Trophoblast cell (in vitro differentiated cells and primary cell): ENCODE measurements around the gene KLC1.

Source experiments
- DNase-seq, 2 donors: peaks; one replicate each; pipeline ENCODE4 v3.0.0-alpha.2; 2016
- H2AFZ ChIP-seq: 2 replicates; pipeline ENCODE4 v1.6.1; 2013; ENCODE audit warnings: low read length, moderate library complexity, mild to moderate bottlenecking; ENCODE audit not compliant: insufficient read depth, poor library complexity
- H2AK5ac ChIP-seq: 2 replicates; pipeline ENCODE4 v1.6.1; 2013; ENCODE audit warnings: mild to moderate bottlenecking, low read length
- H2BK120ac ChIP-seq: 2 replicates; pipeline ENCODE4 v1.6.1; 2013; ENCODE audit warnings: low read length, mild to moderate bottlenecking, moderate library complexity; ENCODE audit not compliant: insufficient read depth, poor library complexity
- H2BK12ac ChIP-seq: 2 replicates; pipeline ENCODE4 v1.6.1; 2013; ENCODE audit warnings: mild to moderate bottlenecking, low read length, moderate library complexity
- H2BK5ac ChIP-seq: 2 replicates; pipeline ENCODE4 v1.6.1; 2013; ENCODE audit warnings: low read length, low read depth, moderate library complexity, mild to moderate bottlenecking; ENCODE audit not compliant: poor library complexity
- H3K14ac ChIP-seq: 2 replicates; pipeline ENCODE4 v1.6.1; 2013; ENCODE audit warnings: mild to moderate bottlenecking, low read length
- H3K18ac ChIP-seq: 2 replicates; pipeline ENCODE4 v1.6.1; 2013; ENCODE audit warnings: mild to moderate bottlenecking, low read length
- H3K23ac ChIP-seq: 2 replicates; pipeline ENCODE4 v1.6.1; 2013; ENCODE audit warnings: low read length
- H3K27ac ChIP-seq: 2 replicates; pipeline ENCODE4 v1.5.1; 2013; ENCODE audit warnings: low read depth, mild to moderate bottlenecking, inconsistent platforms, low read length, moderate library complexity
- H3K27me3 ChIP-seq: 2 replicates; pipeline ENCODE4 v1.6.1; 2013; ENCODE audit warnings: inconsistent platforms, mild to moderate bottlenecking, low read length, moderate library complexity; ENCODE audit not compliant: insufficient read depth
- H3K36me3 ChIP-seq, 2 experiments: 1 replicate in 1 of 2; 2 replicates in 1 of 2; pipeline ENCODE4 v1.6.1; 2013; ENCODE audit warnings: low read length in 2 of 2, mild to moderate bottlenecking in 2 of 2, moderate library complexity in 1 of 2; ENCODE audit not compliant: insufficient read depth in 2 of 2, control insufficient read depth in 1 of 2
- H3K4ac ChIP-seq: 2 replicates; pipeline ENCODE4 v1.6.1; 2013; ENCODE audit warnings: low read depth, mild to moderate bottlenecking, low read length, moderate library complexity
- H3K4me1 ChIP-seq, 2 experiments: 1 replicate in 1 of 2; 2 replicates in 1 of 2; pipeline ENCODE4 v1.6.1; 2013; ENCODE audit warnings: low read length in 2 of 2, mild to moderate bottlenecking in 2 of 2, moderate library complexity in 1 of 2; ENCODE audit not compliant: insufficient read depth in 2 of 2, control insufficient read depth in 1 of 2
- H3K4me2 ChIP-seq: 2 replicates; pipeline ENCODE4 v1.6.1; 2013; ENCODE audit warnings: inconsistent platforms, mild to moderate bottlenecking, low read length, moderate library complexity
- H3K4me3 ChIP-seq: 2 replicates; pipeline ENCODE4 v1.5.1; 2013; ENCODE audit warnings: mild to moderate bottlenecking, low read depth, low read length, inconsistent platforms
- H3K79me1 ChIP-seq: one replicate; pipeline ENCODE4 v1.6.1; 2013; ENCODE audit warnings: low read length
- H3K79me2 ChIP-seq: 2 replicates; pipeline ENCODE4 v1.6.1; 2013; ENCODE audit warnings: low read length, mild to moderate bottlenecking; ENCODE audit not compliant: control insufficient read depth, insufficient read depth, poor library complexity
- H3K9ac ChIP-seq: 2 replicates; pipeline ENCODE4 v1.6.1; 2013; ENCODE audit warnings: mild to moderate bottlenecking, low read length
- H3K9me3 ChIP-seq: 2 replicates; pipeline ENCODE4 v1.6.1; 2013; ENCODE audit warnings: low read depth, mild to moderate bottlenecking, control low read depth, inconsistent platforms, low read length; ENCODE audit not compliant: insufficient read depth
- H4K12ac ChIP-seq: 2 replicates; pipeline ENCODE4 v1.6.1; 2013; ENCODE audit warnings: low read depth, mild to moderate bottlenecking, low read length, moderate library complexity
- H4K8ac ChIP-seq: 2 replicates; pipeline ENCODE4 v1.6.1; 2013; ENCODE audit warnings: low read depth, mild to moderate bottlenecking, low read length, moderate library complexity
- H4K91ac ChIP-seq: one replicate; pipeline ENCODE4 v1.6.1; 2013; ENCODE audit warnings: low read depth, mild to moderate bottlenecking, low read length, moderate library complexity
- WGBS: extraction: QIAGEN DNeasy Blood & Tissue Kit; methylation state at CpG from one replicate; pipeline ENCODE4 v1.1.7; 2013; ENCODE audit warnings: missing lambda C conversion rate; ENCODE audit not compliant: insufficient read length, insufficient coverage; ENCODE audit errors: extremely low coverage; 5-methylcytosine and 5-hydroxymethylcytosine counted together

KLC1 gene

GRCh38 chr14:103698380-103699260 lies 69.6 kb downstream of the KLC1 start:
- peaks cover 0 to 2% of the 10 kb centered on the region in 2 experiments for H3K4me1 ChIP-seq
- no peak overlapping the region for H3K4me2 ChIP-seq
- H2AFZ ChIP-seq: no peak overlapping the region
- peaks cover 2% of the 10 kb centered on the region for H3K9me3 ChIP-seq
- H4K12ac ChIP-seq: no peak overlapping the region
- H3K9ac ChIP-seq: no peak overlapping the region
- no peak overlapping the region for H3K27ac ChIP-seq
- WGBS: no CpG with 5 or more reads among the region's 33 CpGs
- H3K79me1 ChIP-seq: no peaks in the 10 kb centered on the region
- no peak overlapping the region for H3K23ac ChIP-seq
- H3K79me2 ChIP-seq: no peaks in the 10 kb centered on the region
- no peak overlapping the region for H2BK12ac ChIP-seq
- no peak overlapping the region for H4K8ac ChIP-seq
- no peak overlapping the region for H2BK5ac ChIP-seq
- H4K91ac ChIP-seq: no peak overlapping the region
- no peak overlapping the region for H3K18ac ChIP-seq
- H3K4me3 ChIP-seq: no peak overlapping the region
- H3K27me3 ChIP-seq: no peaks in the 10 kb centered on the region
- no peak overlapping the region for H3K4ac ChIP-seq
- no peak overlapping the region for H2AK5ac ChIP-seq
- no peak overlapping the region for H3K14ac ChIP-seq
- DNase-seq: no peak
- H2BK120ac ChIP-seq: no peak overlapping the region
- peaks cover 79 to 81% of the 10 kb centered on the region in 2 experiments for H3K36me3 ChIP-seq

GRCh38 chr14:103699261-103699661 lies 70.2 kb downstream of the KLC1 start:
- Histone ChIP-seq H3K79me1 (no peaks in the 10 kb centered on the region), H2BK12ac (no peak overlapping the region)
- WGBS: no CpG with 5 or more reads among the region's 17 CpGs

GRCh38 chr14:103699901-103700752 lies 71.1 kb downstream of the KLC1 start:
- Histone ChIP-seq H3K9ac (no peak overlapping the region), H3K9me3 (peaks cover 2% of the 10 kb centered on the region), H3K79me1 (no peaks in the 10 kb centered on the region), H2AFZ (no peak overlapping the region), H3K4ac (no peak overlapping the region), H3K18ac (peak overlapping the region; percentile 16), H3K14ac (no peak overlapping the region), H3K79me2 (no peaks in the 10 kb centered on the region), H3K4me1 (peaks cover 0 to 2% of the 10 kb centered on the region in 2 experiments), H3K4me2 (no peak overlapping the region), H3K27me3 (no peaks in the 10 kb centered on the region), H4K12ac (no peak overlapping the region), H4K8ac (no peak overlapping the region), H3K27ac (no peak overlapping the region), H3K4me3 (peak overlapping the region; percentile 13), H2AK5ac (no peak overlapping the region), H2BK5ac (no peak overlapping the region), H2BK120ac (no peak overlapping the region), H3K36me3 (peaks cover 76 to 78% of the 10 kb centered on the region in 2 experiments), H4K91ac (no peak overlapping the region), H2BK12ac (no peak overlapping the region), H3K23ac (no peak overlapping the region)
- no CpG with 5 or more reads among the region's 25 CpGs for WGBS
- no peak for DNase-seq

More at GRCh38 chr14:103699261-103699661, 70.2 kb downstream of the KLC1 start:
- H4K8ac ChIP-seq: no peak overlapping the region
- H3K4me2 ChIP-seq: no peak overlapping the region
- H2AK5ac ChIP-seq: no peak overlapping the region
- H3K4me3 ChIP-seq: no peak overlapping the region
- H3K4ac ChIP-seq: no peak overlapping the region
- peaks cover 77 to 80% of the 10 kb centered on the region in 2 experiments for H3K36me3 ChIP-seq
- H3K18ac ChIP-seq: no peak overlapping the region
- H3K14ac ChIP-seq: no peak overlapping the region
- peaks cover 2% of the 10 kb centered on the region for H3K9me3 ChIP-seq
- no peak overlapping the region for H3K27ac ChIP-seq
- H3K23ac ChIP-seq: no peak overlapping the region
- H3K27me3 ChIP-seq: no peaks in the 10 kb centered on the region
- no peaks in the 10 kb centered on the region for H3K79me2 ChIP-seq
- H3K4me1 ChIP-seq: peaks cover 0 to 2% of the 10 kb centered on the region in 2 experiments
- no peak overlapping the region for H4K12ac ChIP-seq
- no peak overlapping the region for H2AFZ ChIP-seq
- H2BK120ac ChIP-seq: no peak overlapping the region
- H3K9ac ChIP-seq: no peak overlapping the region
- no peak for DNase-seq
- no peak overlapping the region for H2BK5ac ChIP-seq
- H4K91ac ChIP-seq: no peak overlapping the region

GRCh38 chr14:103700753-103701490 lies 71.9 kb downstream of the KLC1 start:
- no peak overlapping the region for H2AK5ac ChIP-seq
- no peak overlapping the region for H4K8ac ChIP-seq
- H2BK12ac ChIP-seq: no peak overlapping the region
- H4K91ac ChIP-seq: no peak overlapping the region
- H4K12ac ChIP-seq: no peak overlapping the region
- H3K23ac ChIP-seq: no peak overlapping the region
- no peak overlapping the region for H2BK120ac ChIP-seq
- H3K4me3 ChIP-seq: no peak overlapping the region
- no peak overlapping the region for H3K27ac ChIP-seq
- H3K4ac ChIP-seq: no peak overlapping the region
- no peak overlapping the region for H2BK5ac ChIP-seq
- H3K4me1 ChIP-seq: peaks cover 0 to 2% of the 10 kb centered on the region in 2 experiments
- H3K27me3 ChIP-seq: no peaks in the 10 kb centered on the region
- H3K79me1 ChIP-seq: no peaks in the 10 kb centered on the region
- peaks cover 2% of the 10 kb centered on the region for H3K9me3 ChIP-seq
- WGBS: no CpG with 5 or more reads among the region's 21 CpGs
- DNase-seq: no peak
- no peak overlapping the region for H3K4me2 ChIP-seq
- peaks cover 78 to 82% of the 10 kb centered on the region in 2 experiments for H3K36me3 ChIP-seq
- H2AFZ ChIP-seq: no peak overlapping the region
- H3K79me2 ChIP-seq: no peaks in the 10 kb centered on the region
- no peak overlapping the region for H3K14ac ChIP-seq
- H3K9ac ChIP-seq: no peak overlapping the region
- no peak overlapping the region for H3K18ac ChIP-seq
